Kidney (tissue), 14 donors: ENCODE data around the gene COL6A2. TPM values are rescaled to one million over a fixed set of nuclear protein-coding genes. Genes with fewer than 3 reads are reported as not detected.

ENCODE experiments used
- DNase-seq, 5 donors: peaks; one replicate each; pipeline ENCODE4 v3.0.0-alpha.2; 2013 to 2020
- FAIRE-seq: peaks from 2 replicates; lab custom pipeline; 2012; peaks lifted over from hg19 to GRCh38; lab: Jason Lieb, UNC
- H3K27ac ChIP-seq, 2 donors: one replicate each; pipeline ENCODE4 v1.7.0; 2013; ENCODE audit warnings: low read depth in 2 of 2, low read length in 2 of 2, inconsistent platforms in 1 of 2
- H3K27me3 ChIP-seq: one replicate; pipeline ENCODE4 v1.7.1; 2013; ENCODE audit warnings: low read length, inconsistent platforms; ENCODE audit not compliant: control insufficient read depth, insufficient read depth
- H3K36me3 ChIP-seq, 3 donors: one replicate each; pipeline versions ENCODE4 v1.7.0 to v1.7.1; 2013; ENCODE audit warnings: low read length in 3 of 3, control low read depth in 1 of 3, inconsistent platforms in 1 of 3; ENCODE audit not compliant: insufficient read depth in 3 of 3, control insufficient read depth in 2 of 3
- H3K4me1 ChIP-seq, 3 donors: one replicate each; pipeline versions ENCODE4 v1.7.0 to v1.7.1; 2013; ENCODE audit warnings: low read length in 3 of 3, inconsistent platforms in 1 of 3, low read depth in 1 of 3; ENCODE audit not compliant: control insufficient read depth in 2 of 3, insufficient read depth in 2 of 3
- H3K4me3 ChIP-seq, 3 donors: one replicate each; pipeline versions ENCODE4 v1.7.0 to v1.8.1; 2013; ENCODE audit warnings: low read length in 3 of 3, control low read depth in 1 of 3, inconsistent platforms in 1 of 3
- H3K9ac ChIP-seq, 3 donors: one replicate each; pipeline versions ENCODE4 v1.7.0 to v1.7.1; 2013; ENCODE audit warnings: low read length in 3 of 3, control low read depth in 1 of 3, inconsistent platforms in 1 of 3
- H3K9me3 ChIP-seq, 3 donors: one replicate each; pipeline versions ENCODE4 v1.7.0 to v1.7.1; 2013; ENCODE audit warnings: low read length in 3 of 3, control low read depth in 1 of 3, inconsistent platforms in 1 of 3; ENCODE audit not compliant: control insufficient read depth in 2 of 3, insufficient read depth in 1 of 3
- CTCF ChIP-seq: IDR thresholded peaks from 3 replicates; pipeline ENCODE4 v1.5.1; 2012; ENCODE audit warnings: mild to moderate bottlenecking, moderate library complexity, borderline replicate concordance; ENCODE audit not compliant: insufficient read depth; ENCODE audit errors: extremely low read depth
- intact Hi-C: fragments of 100-400 bp; cut with DNase I; formaldehyde crosslinking; loops from one replicate; pipeline ENCODE4 v1.11.1; 2022
- polyA plus RNA-seq: library from polyadenylated mRNA; stranded (reverse); fragments of 350-450 nt; fragmentation: Illumina TruSeq; extraction: RNeasy Lipid Tissue Mini Kit (QIAGEN cat#74804); gene quantifications from one replicate; pipeline ENCODE4 v1.2.3, GENCODE V29; 2014; ENCODE audit warnings: low read depth, low replicate concordance; ENCODE audit not compliant: insufficient read depth
- total RNA-seq: library from RNA; stranded (reverse); fragmentation: NEBNext Ultra II Directional; extraction: Animal tissue kit (Norgen Biotek cat#: 25700); gene quantifications from one replicate; pipeline ENCODE4 v1.2.1, GENCODE V29; 2021
- donor health status: control.
- donor health status: control.
- donor health status: control.
- donor health status: control.
- donor health status: control.
- donor health status: DM: yes; HTN: yes; CAD: no.
- donor health status: Normal renal cell carcinoma (clear cell type).

Gene COL6A2
- total and polyA plus RNA-seq, 2 donors from 2014 or later, result 52.4 to 174 TPM

- no peak for TF ChIP-seq CTCF
- Histone ChIP-seq H3K9me3 (no peaks in the 10 kb centered on the region), H3K4me1 (peaks cover 0 to 2% (median 0%) of the 10 kb centered on the region in 3 donors), H3K27me3 (no peaks in the 10 kb centered on the region), H3K9ac (peak overlapping the region in 1 of 3 donors; percentile 65), H3K4me3 (peak overlapping the region in 2 of 3 donors; percentile 34 to 70), H3K27ac (peak overlapping the region; percentile 65 to 92), H3K36me3 (no peaks in the 10 kb centered on the region)
- peak in 2 of 5 donors; percentile 8 to 74 for DNase-seq
- intact Hi-C loops, result no loop called here
- FAIRE-seq, result no peak
Measured at GRCh38 chr21:46154155-46154954, 56.4 kb downstream of the COL6A2 start.

GRCh38 chr21:46154955-46155513, 57.1 kb downstream of the COL6A2 start:
- H3K9ac ChIP-seq, result peak overlapping the region in 2 of 3 donors; percentile 25 to 55

GRCh38 chr21:46155514-46156377, 57.8 kb downstream of the COL6A2 start, which contains the start of gene FTCD:
FTCD (minus strand) TSS chr21:46155579; CDS start chr21:46155523, 56 bp downstream.
- intact Hi-C loops, result no loop called here
- peak within 1 kb of the TSS in 2 of 3 donors; percentile 62 to 70 for H3K4me3 ChIP-seq
- DNase-seq (peak in 3 of 5 donors; percentile 27 to 65 (median 53)), FAIRE-seq (no peak)
- H3K9ac ChIP-seq, result peak within 1 kb of the TSS in 2 of 3 donors; percentile 25 to 55
- H3K27ac ChIP-seq, result peak within 1 kb of the TSS; percentile 65 to 92
- H3K4me1 ChIP-seq, result peaks cover 0 to 2% (median 0%) of the 10 kb centered on the region in 3 donors
- no peak for TF ChIP-seq CTCF
- no peaks in the 10 kb centered on the region for H3K27me3 ChIP-seq
- no peaks in the 10 kb centered on the region for H3K36me3 ChIP-seq
- H3K9me3 ChIP-seq, result no peaks in the 10 kb centered on the region

More at GRCh38 chr21:46154955-46155513, 57.1 kb downstream of the COL6A2 start:
- no peak for TF ChIP-seq CTCF
- Histone ChIP-seq H3K4me3 (peak overlapping the region in 2 of 3 donors; percentile 62 to 70), H3K9me3 (no peaks in the 10 kb centered on the region), H3K36me3 (no peaks in the 10 kb centered on the region), H3K27ac (peak overlapping the region; percentile 65 to 92), H3K4me1 (peaks cover 0 to 2% (median 0%) of the 10 kb centered on the region in 3 donors), H3K27me3 (no peaks in the 10 kb centered on the region)
- intact Hi-C loops, result no loop called here
- no peak for FAIRE-seq
- peak in 2 of 5 donors; percentile 7 to 53 for DNase-seq
